Spleen (tissue), 7 donors: ENCODE results near the gene SH3BP5.

Experiments
- CTCF ChIP-seq, 11 experiments: fragments of 200-600 bp in 7 of 11; fragments of 450-650 bp in 4 of 11; sonication (generic) in 4 of 11; IDR thresholded peaks in 8 of 11; conservative IDR thresholded peaks in 3 of 11; 1 replicate in 7 of 11; 2 replicates in 4 of 11; pipeline versions ENCODE4 v1.4.0 to v1.8.0; 2016 to 2021; ENCODE audit warnings: antibody characterized with exemption in 11 of 11, inconsistent platforms in 4 of 11, mild to moderate bottlenecking in 1 of 11
- POLR2A ChIP-seq, 3 donors: fragments of 450-650 bp; IDR thresholded peaks; one replicate each; pipeline ENCODE4 v1.5.1; 2017; ENCODE audit warnings: antibody characterized with exemption in 3 of 3, mild to moderate bottlenecking in 1 of 3
- POLR2AphosphoS5 ChIP-seq, 3 donors: sonication (generic); formaldehyde crosslinking; IDR thresholded peaks; one replicate each; pipeline ENCODE4 v1.5.1; 2017; ENCODE audit warnings: antibody characterized with exemption in 3 of 3
- donor health status: DM: no; HTN: no; CAD: no; lungs with moderate emphysema.
- donor health status: DM: no; HTN: no; CAD: no.
- donor health status: DM: no; HTN: no; CAD: no.

- TF ChIP-seq POLR2AphosphoS5 (IDR thresholded peaks at IDR 0.05) (no peak), CTCF (IDR thresholded peaks at IDR 0.05 in 8 of 11, conservative IDR thresholded peaks at IDR 0.05 in 3 of 11) (no peak), POLR2A (IDR thresholded peaks at IDR 0.05) (no peak)
These were observed 19.8 kb downstream of the SH3BP5 start for GRCh38 chr3:15312550-15312949.
